ENCODE results near the gene USP54. TPM values are rescaled to one million over a fixed set of nuclear protein-coding genes. Genes with fewer than 3 reads are reported as not detected.

Gene USP54
- total RNA-seq, 3 donors from 2014 or later = 18.2 to 106 (median 57.0) TPM

- H3K4me1 ChIP-seq = no peaks in the 10 kb centered on the region
- no peaks in the 10 kb centered on the region for H3K9me3 ChIP-seq
- intact Hi-C loops (cut with DNase I; ENCODE audit: low total_unique reads) = no loop called here
- no peak overlapping the region for H3K4me3 ChIP-seq
- H3K27me3 ChIP-seq = no peaks in the 10 kb centered on the region
- DNase-seq (ENCODE audit: low spot score in 2 of 2) = peak in 1 of 2 donors; percentile 10
- no peaks in the 10 kb centered on the region for H3K36me3 ChIP-seq
- TF ChIP-seq CTCF (IDR thresholded peaks at IDR 0.05) = no peak
- no peak for TF ChIP-seq POLR2A (IDR thresholded peaks at IDR 0.05)
- no peak for TF ChIP-seq POLR2AphosphoS5 (IDR thresholded peaks at IDR 0.05)
- H3K27ac ChIP-seq = no peak overlapping the region
Observed at GRCh38 chr10:73629165-73629564, 38.0 kb upstream of the USP54 start.

GRCh38 chr10:73628405-73628804, 37.3 kb upstream of the USP54 start:
- H3K4me1 ChIP-seq = no peaks in the 10 kb centered on the region
- no peak overlapping the region for H3K27ac ChIP-seq
- intact Hi-C loops (cut with DNase I; ENCODE audit: low total_unique reads) = no loop called here
- no peaks in the 10 kb centered on the region for H3K27me3 ChIP-seq
- no peak overlapping the region for H3K4me3 ChIP-seq
- no peak for TF ChIP-seq POLR2AphosphoS5 (IDR thresholded peaks at IDR 0.05)
- no peak for TF ChIP-seq POLR2A (IDR thresholded peaks at IDR 0.05)
- no peak for TF ChIP-seq CTCF (IDR thresholded peaks at IDR 0.05)
- DNase-seq (ENCODE audit: low spot score in 2 of 2) = peak in 1 of 2 donors; percentile 3
- no peaks in the 10 kb centered on the region for H3K36me3 ChIP-seq
- H3K9me3 ChIP-seq = no peaks in the 10 kb centered on the region

- no peak for DNase-seq (ENCODE audit: low spot score in 2 of 2)
- intact Hi-C loops (cut with DNase I; ENCODE audit: low total_unique reads) = no loop called here
- H3K27ac ChIP-seq = no peak overlapping the region
- H3K36me3 ChIP-seq = no peaks in the 10 kb centered on the region
- no peaks in the 10 kb centered on the region for H3K4me1 ChIP-seq
- no peaks in the 10 kb centered on the region for H3K27me3 ChIP-seq
- no peaks in the 10 kb centered on the region for H3K9me3 ChIP-seq
- no peak overlapping the region for H3K4me3 ChIP-seq
- TF ChIP-seq POLR2A (IDR thresholded peaks at IDR 0.05) (no peak), POLR2AphosphoS5 (IDR thresholded peaks at IDR 0.05) (no peak), CTCF (IDR thresholded peaks at IDR 0.05) (no peak)
Observed at GRCh38 chr10:73627300-73627699, 36.2 kb upstream of the USP54 start.

- peak overlapping the region; percentile 93 to 98 for H3K27ac ChIP-seq
- H3K36me3 ChIP-seq = no peaks in the 10 kb centered on the region
- DNase-seq (ENCODE audit: low spot score in 2 of 2) = peak; percentile 91 to 95
- intact Hi-C loops (cut with DNase I; ENCODE audit: low total_unique reads) = no loop called here
- H3K9me3 ChIP-seq = no peaks in the 10 kb centered on the region
- no peaks in the 10 kb centered on the region for H3K4me1 ChIP-seq
- peak overlapping the region; percentile 82 to 93 (median 92) for H3K4me3 ChIP-seq
- TF ChIP-seq POLR2A (IDR thresholded peaks at IDR 0.05) (peak; percentile 31), POLR2AphosphoS5 (IDR thresholded peaks at IDR 0.05) (peak; percentile 83 to 93 (median 85)), CTCF (IDR thresholded peaks at IDR 0.05) (no peak)
- H3K27me3 ChIP-seq = no peaks in the 10 kb centered on the region
Observed at GRCh38 chr10:73625884-73626752, 35.0 kb upstream of the USP54 start.

Data from breast epithelium (tissue), 4 donors.